ENCODE data around the gene WNK4. TPM values are rescaled to one million over a fixed set of nuclear protein-coding genes. Genes with fewer than 3 reads are reported as not detected.

Gene WNK4
- total and polyA plus RNA-seq, 9 of the 15 experiments (the other 6 are each of a cell fraction or from before 2014, with no cell fraction given): 0.32 to 25.8 (median 4.5) TPM

DNA sequence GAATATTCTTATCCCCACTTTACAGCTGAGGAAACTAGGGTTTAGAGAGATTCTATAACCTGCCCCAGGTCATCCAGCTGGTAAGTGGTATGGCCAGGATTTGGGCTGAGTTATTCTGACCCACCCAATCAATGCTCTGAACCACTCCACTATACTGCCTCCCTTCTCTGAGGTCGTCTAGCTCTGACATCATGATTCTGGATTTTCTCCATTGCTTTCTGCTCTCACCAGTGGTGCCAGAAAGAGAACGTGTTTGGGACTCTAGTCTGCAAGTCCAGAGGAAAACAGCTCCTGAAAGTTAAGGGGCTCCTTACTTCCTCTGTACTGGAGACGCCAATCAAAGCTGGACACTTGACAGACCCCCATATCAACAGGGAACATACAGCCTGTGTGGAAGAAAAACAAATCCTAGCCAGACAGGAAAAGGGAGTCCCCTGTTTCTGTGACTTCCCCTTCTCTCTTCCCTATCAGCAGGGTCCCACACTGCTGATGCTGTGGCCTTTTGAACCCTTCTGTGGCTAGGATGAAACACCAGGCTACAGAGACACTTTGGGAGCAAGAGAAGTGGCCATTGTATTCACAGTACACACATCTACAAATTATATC, 29.6 kb upstream of the WNK4 start (continued):
- TF ChIP-seq, protein P1, sequence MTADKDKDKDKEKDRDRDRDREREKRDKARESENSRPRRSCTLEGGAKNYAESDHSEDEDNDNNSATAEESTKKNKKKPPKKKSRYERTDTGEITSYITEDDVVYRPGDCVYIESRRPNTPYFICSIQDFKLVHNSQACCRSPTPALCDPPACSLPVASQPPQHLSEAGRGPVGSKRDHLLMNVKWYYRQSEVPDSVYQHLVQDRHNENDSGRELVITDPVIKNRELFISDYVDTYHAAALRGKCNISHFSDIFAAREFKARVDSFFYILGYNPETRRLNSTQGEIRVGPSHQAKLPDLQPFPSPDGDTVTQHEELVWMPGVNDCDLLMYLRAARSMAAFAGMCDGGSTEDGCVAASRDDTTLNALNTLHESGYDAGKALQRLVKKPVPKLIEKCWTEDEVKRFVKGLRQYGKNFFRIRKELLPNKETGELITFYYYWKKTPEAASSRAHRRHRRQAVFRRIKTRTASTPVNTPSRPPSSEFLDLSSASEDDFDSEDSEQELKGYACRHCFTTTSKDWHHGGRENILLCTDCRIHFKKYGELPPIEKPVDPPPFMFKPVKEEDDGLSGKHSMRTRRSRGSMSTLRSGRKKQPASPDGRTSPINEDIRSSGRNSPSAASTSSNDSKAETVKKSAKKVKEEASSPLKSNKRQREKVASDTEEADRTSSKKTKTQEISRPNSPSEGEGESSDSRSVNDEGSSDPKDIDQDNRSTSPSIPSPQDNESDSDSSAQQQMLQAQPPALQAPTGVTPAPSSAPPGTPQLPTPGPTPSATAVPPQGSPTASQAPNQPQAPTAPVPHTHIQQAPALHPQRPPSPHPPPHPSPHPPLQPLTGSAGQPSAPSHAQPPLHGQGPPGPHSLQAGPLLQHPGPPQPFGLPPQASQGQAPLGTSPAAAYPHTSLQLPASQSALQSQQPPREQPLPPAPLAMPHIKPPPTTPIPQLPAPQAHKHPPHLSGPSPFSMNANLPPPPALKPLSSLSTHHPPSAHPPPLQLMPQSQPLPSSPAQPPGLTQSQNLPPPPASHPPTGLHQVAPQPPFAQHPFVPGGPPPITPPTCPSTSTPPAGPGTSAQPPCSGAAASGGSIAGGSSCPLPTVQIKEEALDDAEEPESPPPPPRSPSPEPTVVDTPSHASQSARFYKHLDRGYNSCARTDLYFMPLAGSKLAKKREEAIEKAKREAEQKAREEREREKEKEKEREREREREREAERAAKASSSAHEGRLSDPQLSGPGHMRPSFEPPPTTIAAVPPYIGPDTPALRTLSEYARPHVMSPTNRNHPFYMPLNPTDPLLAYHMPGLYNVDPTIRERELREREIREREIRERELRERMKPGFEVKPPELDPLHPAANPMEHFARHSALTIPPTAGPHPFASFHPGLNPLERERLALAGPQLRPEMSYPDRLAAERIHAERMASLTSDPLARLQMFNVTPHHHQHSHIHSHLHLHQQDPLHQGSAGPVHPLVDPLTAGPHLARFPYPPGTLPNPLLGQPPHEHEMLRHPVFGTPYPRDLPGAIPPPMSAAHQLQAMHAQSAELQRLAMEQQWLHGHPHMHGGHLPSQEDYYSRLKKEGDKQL (CRISPR knock-in tag; IDR thresholded peaks at IDR 0.05; ENCODE audit: borderline replicate concordance): no peak
- TF ChIP-seq PHF21A (IDR thresholded peaks at IDR 0.05; ENCODE audit: borderline replicate concordance, low read depth) (peak; percentile 72; the same call in 1 of the 2 replicates), KLF16 (IDR thresholded peaks at IDR 0.05) (peak; percentile 97), GATAD2A (IDR thresholded peaks at IDR 0.05) (no peak), XRCC4 (IDR thresholded peaks at IDR 0.05; ENCODE audit: extremely low read depth, insufficient read depth, insufficient read length) (no peak), GABPB1 (CRISPR knock-in tag; IDR thresholded peaks at IDR 0.05) (no peak), YY1 (IDR thresholded peaks at IDR 0.05; ENCODE audit: borderline replicate concordance in 1 of 3, control insufficient read depth in 1 of 3, extremely low read depth in 1 of 3, insufficient read depth in 3 of 3, insufficient read length in 1 of 3, insufficient replicate concordance in 2 of 3, low read depth in 1 of 3, low read length in 2 of 3) (no peak), FOXJ3 (CRISPR knock-in tag; IDR thresholded peaks at IDR 0.05) (no peak), TEAD4 (IDR thresholded peaks at IDR 0.05; ENCODE audit: low read length) (peak; percentile 95), TEAD4 (CRISPR knock-in tag; IDR thresholded peaks at IDR 0.05; ENCODE audit: borderline replicate concordance) (no peak), RHOXF2B (CRISPR knock-in tag; conservative IDR thresholded peaks at IDR 0.05) (no peak), NFE2 (IDR thresholded peaks at IDR 0.05; ENCODE audit: low read depth) (peak; percentile 12; the same call in 1 of the 2 replicates), ZNF785 (CRISPR knock-in tag; IDR thresholded peaks at IDR 0.05) (no peak), NEUROD1 (IDR thresholded peaks at IDR 0.05; ENCODE audit: borderline replicate concordance, low read depth, low read length, partially characterized antibody) (no peak), ZNF197 (CRISPR knock-in tag; IDR thresholded peaks at IDR 0.05; ENCODE audit: low read depth) (no peak), TAL1 (IDR thresholded peaks at IDR 0.05) (peak; percentile 92), ETS2 (tag; IDR thresholded peaks at IDR 0.05; ENCODE audit: borderline replicate concordance, poor library complexity, severe bottlenecking) (no peak)
- TF ChIP-seq, protein P2, sequence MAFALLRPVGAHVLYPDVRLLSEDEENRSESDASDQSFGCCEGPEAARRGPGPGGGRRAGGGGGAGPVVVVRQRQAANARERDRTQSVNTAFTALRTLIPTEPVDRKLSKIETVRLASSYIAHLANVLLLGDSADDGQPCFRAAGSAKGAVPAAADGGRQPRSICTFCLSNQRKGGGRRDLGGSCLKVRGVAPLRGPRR (CRISPR knock-in tag; IDR thresholded peaks at IDR 0.05): no peak
- TF ChIP-seq, protein P3, sequence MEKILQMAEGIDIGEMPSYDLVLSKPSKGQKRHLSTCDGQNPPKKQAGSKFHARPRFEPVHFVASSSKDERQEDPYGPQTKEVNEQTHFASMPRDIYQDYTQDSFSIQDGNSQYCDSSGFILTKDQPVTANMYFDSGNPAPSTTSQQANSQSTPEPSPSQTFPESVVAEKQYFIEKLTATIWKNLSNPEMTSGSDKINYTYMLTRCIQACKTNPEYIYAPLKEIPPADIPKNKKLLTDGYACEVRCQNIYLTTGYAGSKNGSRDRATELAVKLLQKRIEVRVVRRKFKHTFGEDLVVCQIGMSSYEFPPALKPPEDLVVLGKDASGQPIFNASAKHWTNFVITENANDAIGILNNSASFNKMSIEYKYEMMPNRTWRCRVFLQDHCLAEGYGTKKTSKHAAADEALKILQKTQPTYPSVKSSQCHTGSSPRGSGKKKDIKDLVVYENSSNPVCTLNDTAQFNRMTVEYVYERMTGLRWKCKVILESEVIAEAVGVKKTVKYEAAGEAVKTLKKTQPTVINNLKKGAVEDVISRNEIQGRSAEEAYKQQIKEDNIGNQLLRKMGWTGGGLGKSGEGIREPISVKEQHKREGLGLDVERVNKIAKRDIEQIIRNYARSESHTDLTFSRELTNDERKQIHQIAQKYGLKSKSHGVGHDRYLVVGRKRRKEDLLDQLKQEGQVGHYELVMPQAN (IDR thresholded peaks at IDR 0.05; ENCODE audit: borderline replicate concordance): no peak

Data from K562 (cell line).